ENCODE data around the gene PRPF18.

The PRPF18 gene

GRCh38 chr10:13608246-13608853 lies 21.6 kb downstream of the PRPF18 start:
- DNase-seq, result no peak

DNA sequence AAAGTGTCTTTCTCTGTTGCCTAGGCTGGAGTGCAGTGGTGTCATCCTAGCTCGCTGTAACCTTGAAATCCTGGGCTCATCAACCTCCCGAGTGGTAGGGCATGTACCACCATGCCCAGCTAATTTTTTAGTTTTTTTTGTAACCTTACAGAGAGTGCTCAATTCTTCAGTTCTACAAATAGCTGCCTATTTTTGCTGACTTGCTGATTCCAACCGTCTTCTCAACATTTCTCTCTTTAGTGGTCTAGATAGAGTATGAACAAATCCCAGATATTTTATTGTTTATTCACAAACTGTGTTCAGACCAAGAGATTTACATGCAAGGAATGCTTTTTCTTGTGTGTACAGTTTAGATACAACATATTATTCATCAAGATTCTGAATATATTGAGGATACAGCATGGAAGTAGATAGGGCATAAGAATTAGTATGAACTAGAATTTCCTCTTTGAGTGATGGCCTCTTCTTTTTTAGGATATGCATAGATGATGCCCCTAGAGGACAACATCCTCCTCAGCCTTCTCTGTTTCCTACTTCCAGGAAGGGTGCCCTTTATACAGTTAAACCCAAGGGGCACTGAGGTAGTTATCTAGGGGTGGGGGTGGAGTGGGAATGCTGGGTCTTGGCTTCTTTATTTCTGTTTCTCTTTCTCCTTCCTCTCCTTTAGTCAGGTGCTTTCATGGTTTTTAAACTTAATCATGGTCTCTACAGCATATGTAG lies 26.0 kb downstream of the PRPF18 start:
- no peak for DNase-seq

DNA sequence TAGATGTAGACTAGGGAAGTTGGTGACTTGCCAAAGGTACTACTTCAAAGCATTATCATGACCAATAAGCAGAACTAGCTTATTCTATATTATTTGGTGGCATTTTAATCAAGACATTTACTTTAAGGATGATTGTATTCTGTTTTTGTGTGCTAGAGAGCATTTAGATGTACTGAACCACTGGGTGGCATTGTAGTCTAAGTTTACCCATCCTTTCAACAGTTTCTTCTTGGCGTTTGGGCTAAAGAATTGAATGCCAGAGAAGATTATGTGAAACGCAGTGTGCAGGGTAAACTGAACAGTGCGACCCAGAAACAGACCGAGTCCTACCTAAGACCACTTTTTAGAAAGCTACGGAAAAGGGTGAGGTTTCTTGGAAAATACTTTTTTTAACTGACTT lies 26.8 kb downstream of the PRPF18 start:
- DNase-seq, result no peak

GRCh38 chr10:13614530-13615332 lies 28.0 kb downstream of the PRPF18 start:
- DNase-seq, result no peak

DNA sequence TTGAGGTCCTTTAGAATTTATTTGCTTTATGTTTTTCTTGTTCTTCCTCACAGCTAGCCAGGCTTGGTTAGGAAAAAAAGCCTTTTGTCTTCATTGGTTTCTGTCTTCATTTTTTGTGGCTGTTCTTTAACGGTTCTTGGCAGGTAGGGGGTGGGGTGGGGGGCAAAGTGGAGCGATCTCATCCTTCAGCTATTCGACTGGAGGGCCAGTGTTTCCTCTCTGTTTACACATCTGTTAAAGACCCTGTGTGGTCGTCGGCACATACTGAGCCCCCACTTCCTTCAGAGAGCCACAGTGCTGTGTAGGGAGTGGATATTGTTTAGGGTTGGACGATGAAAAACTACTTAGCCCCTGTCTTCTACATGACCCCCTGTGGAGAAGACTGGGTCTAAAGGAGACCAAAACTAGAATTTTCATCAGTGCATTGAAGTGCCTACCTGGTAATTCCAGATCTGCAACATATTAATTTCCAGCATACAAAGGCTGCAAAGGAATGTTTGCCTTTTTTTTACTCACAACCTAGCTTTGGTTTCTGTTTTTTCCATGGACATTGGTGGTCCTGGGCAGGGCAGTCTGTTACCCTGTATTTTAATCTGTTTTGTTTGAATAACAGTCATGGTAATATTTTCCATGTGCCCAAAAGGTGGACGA lies 29.0 kb downstream of the PRPF18 start:
- DNase-seq, result no peak

DNA sequence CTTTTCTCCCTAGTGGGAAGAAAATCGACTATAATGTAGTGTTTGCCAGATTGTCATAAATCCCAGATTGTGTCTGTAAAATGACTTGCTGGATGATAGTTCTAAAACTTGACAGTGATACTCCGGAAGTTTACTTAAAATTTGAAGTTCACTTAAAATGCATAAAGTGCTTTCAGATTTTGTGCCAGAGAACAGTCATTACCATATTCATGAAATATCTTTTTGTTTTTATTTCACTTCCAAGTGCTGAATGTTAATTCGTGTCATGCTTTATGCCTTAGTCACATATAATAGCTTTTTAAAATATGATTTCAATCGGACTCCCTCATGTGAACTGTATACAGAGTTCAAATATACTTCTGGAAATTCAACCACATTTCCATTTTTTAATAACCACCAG lies 30.4 kb downstream of the PRPF18 start:
- DNase-seq, result no peak

DNA sequence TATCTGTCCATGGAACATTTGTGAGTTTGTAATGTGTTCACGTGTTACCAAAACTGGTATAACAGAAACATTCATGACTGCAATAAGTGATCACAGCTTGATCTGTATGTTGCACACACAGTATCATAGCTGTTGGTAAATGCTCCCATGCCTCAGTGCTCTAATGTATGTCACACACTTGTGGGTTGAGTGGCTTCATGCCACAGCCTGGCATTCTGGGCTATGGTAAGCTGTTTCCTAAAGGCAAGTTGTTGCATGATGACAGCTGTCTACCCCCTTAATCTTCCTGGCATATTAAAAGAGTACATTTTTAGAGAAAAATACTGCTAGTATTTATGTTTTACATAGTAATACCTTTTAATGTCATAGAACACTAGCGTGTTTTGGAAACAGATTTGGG lies 35.2 kb downstream of the PRPF18 start:
- DNase-seq, result no peak

DNA sequence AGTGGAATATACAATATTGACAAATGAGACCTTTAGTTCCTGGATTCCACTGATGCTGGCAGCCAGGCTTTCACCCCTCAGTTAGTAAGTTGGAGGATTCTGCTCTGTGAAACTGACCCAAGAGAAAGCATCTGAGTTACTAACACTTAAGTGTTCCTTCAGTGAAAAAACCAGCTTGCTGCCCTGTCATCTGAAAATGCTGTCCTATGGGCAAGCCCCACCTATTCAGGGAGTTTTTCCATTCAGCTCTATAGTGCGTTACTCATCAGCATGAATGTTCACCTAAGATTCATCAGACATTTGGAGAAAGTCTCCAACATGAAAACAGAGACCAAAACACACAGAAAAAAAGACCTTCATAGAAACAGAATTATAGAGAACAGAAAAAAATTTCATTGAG lies 37.9 kb downstream of the PRPF18 start:
- DNase-seq, result no peak

DNA sequence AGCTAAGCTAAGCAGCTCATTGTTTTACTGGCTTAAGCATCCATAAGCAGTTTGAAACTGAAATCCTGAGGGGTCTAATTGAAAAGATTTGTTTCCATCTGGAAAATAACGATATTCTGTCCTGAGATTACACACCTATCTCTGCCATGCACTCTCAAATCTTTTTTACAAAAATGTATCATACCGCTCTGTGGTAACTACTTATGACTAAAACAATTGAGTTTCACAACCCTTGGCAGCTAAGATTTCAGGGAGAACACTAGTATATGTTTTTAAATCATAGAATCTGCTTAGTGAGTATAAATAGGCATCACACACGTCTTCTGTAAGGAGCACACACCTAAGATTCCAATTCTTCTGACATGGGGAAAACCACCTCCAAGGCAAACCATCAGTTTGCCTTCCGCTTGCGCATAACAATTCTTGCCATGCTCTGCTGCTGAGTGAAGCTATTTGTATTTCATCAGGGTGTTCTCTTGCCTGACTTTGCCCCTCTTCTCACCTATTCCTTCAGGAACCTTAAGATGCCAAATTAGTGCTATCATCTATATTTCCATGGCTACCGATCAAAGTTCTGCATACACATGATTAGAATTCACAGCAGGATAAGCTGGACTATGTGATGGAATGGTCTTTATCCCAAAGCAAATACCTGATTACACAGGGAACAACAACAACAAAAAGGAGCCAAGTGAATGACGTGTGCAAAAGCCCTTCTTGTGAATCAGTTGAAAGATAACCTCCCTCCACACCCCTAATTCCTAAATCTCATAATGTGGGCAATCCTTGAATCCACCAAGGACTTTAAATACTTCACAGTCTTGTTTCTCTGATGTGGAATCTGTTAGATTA lies 40.9 kb downstream of the PRPF18 start:
- DNase-seq, result no peak

DNA sequence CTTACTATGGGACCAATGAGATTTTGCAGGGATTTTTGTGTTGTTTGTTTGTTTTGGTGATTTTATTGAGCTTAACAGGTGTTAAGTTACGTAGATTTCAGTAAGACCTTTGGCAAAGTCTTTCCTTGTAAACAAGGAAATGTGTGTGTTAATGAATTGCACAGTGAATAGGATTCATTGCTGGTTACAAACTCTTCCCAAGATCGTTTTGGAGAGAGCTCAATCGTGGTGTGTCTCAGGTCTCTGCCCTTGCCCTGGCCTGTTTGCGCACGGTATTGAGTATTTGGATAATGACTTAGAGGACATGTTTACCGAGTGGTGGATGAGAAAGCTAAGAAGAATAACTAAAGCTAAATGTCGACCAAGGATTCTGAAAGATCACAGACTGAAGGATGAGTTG lies 41.9 kb downstream of the PRPF18 start:
- no peak for DNase-seq

GRCh38 chr10:13629116-13629515 lies 42.4 kb downstream of the PRPF18 start:
- DNase-seq, result no peak

DNA sequence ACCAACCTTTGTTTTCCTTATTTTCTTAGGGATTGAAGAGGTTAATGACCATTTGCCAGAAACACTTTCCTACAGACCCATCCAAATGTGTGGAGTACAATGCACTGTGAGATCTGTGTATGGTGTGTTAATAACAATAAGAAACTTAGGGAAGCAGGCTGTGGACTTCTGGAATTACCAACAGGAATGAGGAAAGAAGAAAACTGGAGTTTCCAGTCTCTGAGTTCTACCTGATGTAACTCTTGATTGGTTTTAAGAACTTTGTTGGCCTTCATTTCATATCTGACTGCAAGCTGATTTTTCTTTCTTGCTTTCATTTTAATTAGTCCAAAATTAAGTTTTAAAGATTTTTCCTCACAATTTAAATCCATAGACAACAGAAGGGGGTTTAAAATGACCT lies 43.5 kb downstream of the PRPF18 start:
- DNase-seq, result no peak

- DNase-seq, result no peak
Measured at GRCh38 chr10:13631594-13631993, 44.8 kb downstream of the PRPF18 start.

GRCh38 chr10:13632440-13632839 lies 45.7 kb downstream of the PRPF18 start:
- DNase-seq, result no peak

- no peak for DNase-seq
Measured at GRCh38 chr10:13632884-13633440, 46.2 kb downstream of the PRPF18 start.

- DNase-seq, result no peak
Measured at GRCh38 chr10:13633689-13634088, 46.9 kb downstream of the PRPF18 start.

GRCh38 chr10:13634207-13634606 lies 47.4 kb downstream of the PRPF18 start:
- no peak for DNase-seq

DNA sequence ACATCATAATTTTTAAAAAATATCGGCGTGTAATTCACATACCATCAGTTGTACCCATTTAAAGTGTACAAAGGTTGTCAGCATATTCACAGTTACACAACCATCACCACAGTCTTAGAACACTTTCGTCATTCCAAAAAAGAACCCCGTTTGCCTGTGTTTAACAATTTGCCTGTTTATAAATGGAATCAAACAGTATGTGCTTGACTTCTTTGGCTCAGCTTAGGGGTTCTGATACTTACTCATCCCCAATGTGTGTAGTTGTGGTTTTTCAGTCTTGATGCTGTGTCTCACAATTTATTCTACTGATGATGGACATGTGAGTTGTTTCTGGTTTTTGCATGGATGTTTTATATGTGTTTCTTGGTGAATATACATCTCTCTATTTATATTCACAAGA lies 50.0 kb downstream of the PRPF18 start:
- no peak for DNase-seq

GRCh38 chr10:13637303-13637856 lies 50.6 kb downstream of the PRPF18 start:
- no peak for DNase-seq

DNA sequence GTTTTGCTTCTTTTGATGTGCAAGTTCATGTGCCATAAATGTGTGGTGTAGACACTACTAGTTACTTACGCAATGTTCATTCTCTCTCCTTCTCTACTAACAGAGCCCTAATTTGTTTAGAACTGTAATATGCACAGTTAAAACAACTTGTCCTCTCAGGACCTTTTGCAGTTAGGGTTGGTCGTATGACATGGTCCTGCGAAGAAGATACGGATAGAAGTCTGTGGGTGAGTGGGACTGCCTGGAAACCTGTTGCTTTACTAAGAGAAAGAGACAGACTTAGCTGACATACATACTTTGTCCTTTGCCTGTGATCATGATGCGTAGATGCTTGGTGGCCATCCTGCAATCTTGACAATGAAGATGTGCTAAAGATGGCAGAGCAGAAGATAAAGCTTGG lies 51.1 kb downstream of the PRPF18 start:
- DNase-seq, result no peak

GRCh38 chr10:13642293-13642692 lies 55.5 kb downstream of the PRPF18 start:
- DNase-seq, result no peak

- DNase-seq, result no peak
Measured at GRCh38 chr10:13643016-13643415, 56.3 kb downstream of the PRPF18 start.

Measured in activated gamma-delta T cell treated with Interleukin-2 at 50 U/mL for 16 hours (primary cell).